B cell (primary cell): ENCODE results near the gene THBS3. TPM values are rescaled to one million over a fixed set of nuclear protein-coding genes. Genes with fewer than 3 reads are reported as not detected.

Experiments
- ATAC-seq: fragments of 200-7000 bp; cut with Tn5 transposase; one replicate; pipeline ENCODE4 v1.10.0; 2021; ENCODE audit warnings: low read depth, mild to moderate bottlenecking, moderate number of reproducible peaks, moderate library complexity
- CTCF ChIA-PET: fragments of 350-600 bp; sonication (Branson Sonifier 250); formaldehyde crosslinking; loops from one replicate; lab custom pipeline; 2021; ENCODE audit warnings: antibody characterized with exemption, inconsistent platforms; lab: Charles Lee
- POLR2A ChIA-PET: fragments of 350-600 bp; sonication (Branson Sonifier 250); formaldehyde crosslinking; loops from one replicate; lab custom pipeline; 2021; ENCODE audit warnings: antibody characterized with exemption; lab: Charles Lee
- DNase-seq: peaks from one replicate; pipeline ENCODE4 v3.0.0; 2013
- H2AFZ ChIP-seq: 2 replicates; pipeline ENCODE4 v1.6.1; 2012; ENCODE audit warnings: mild to moderate bottlenecking, low read depth, low read length; ENCODE audit not compliant: insufficient read depth, poor library complexity, severe bottlenecking
- H3K27ac ChIP-seq, 2 donors: 1 replicate in 1 of 2; 2 replicates in 1 of 2; pipeline ENCODE4 v1.5.1; 2012 to 2013; ENCODE audit warnings: low read length in 2 of 2, mild to moderate bottlenecking in 2 of 2, moderate library complexity in 1 of 2
- H3K27me3 ChIP-seq, 4 experiments: fragments of 200-600 bp in 1 of 4; sonication (generic) in 1 of 4; replicated peaks in 1 of 4; 1 replicate in 2 of 4; 2 replicates in 2 of 4; pipeline versions ENCODE4 v1.6.1 to v1.7.0; 2013 to 2016; ENCODE audit warnings: low read length in 3 of 4, mild to moderate bottlenecking in 2 of 4, mixed read lengths in 1 of 4, moderate library complexity in 1 of 4; ENCODE audit not compliant: insufficient read depth in 4 of 4, control insufficient read depth in 3 of 4; ENCODE audit errors: control extremely low read depth in 1 of 4
- H3K36me3 ChIP-seq, 2 experiments: replicated peaks in 1 of 2; 1 replicate in 1 of 2; 2 replicates in 1 of 2; pipeline versions ENCODE4 v1.6.1 to v1.7.1; 2013; ENCODE audit warnings: low read length in 1 of 2; ENCODE audit not compliant: insufficient read depth in 2 of 2, control insufficient read depth in 1 of 2; ENCODE audit errors: control extremely low read depth in 1 of 2, extremely low read depth in 1 of 2
- H3K4me1 ChIP-seq, 2 donors: fragments of 200-600 bp in 1 of 2; sonication (generic) in 1 of 2; 1 replicate in 1 of 2; 2 replicates in 1 of 2; pipeline versions ENCODE4 v1.5.1 to v1.6.1; 2013 to 2017; ENCODE audit warnings: low read length in 2 of 2; ENCODE audit not compliant: control insufficient read depth in 2 of 2, insufficient read depth in 2 of 2
- H3K4me2 ChIP-seq: replicated peaks from 2 replicates; pipeline ENCODE3; 2012; ENCODE audit warnings: mild to moderate bottlenecking, low read depth, low read length; ENCODE audit not compliant: poor library complexity, severe bottlenecking
- H3K4me3 ChIP-seq, 5 experiments: fragments of 200-600 bp in 1 of 5; sonication (generic) in 1 of 5; 1 replicate in 3 of 5; 2 replicates in 2 of 5; pipeline versions ENCODE4 v1.5.1 to v1.7.0; 2011 to 2016; ENCODE audit warnings: low read length in 4 of 5, mild to moderate bottlenecking in 4 of 5, low read depth in 2 of 5, control low read depth in 1 of 5, moderate library complexity in 1 of 5; ENCODE audit not compliant: insufficient read depth in 1 of 5; ENCODE audit errors: control extremely low read depth in 1 of 5, extremely low read depth in 1 of 5
- H3K79me2 ChIP-seq: fragments of 200-600 bp; sonication (generic); one replicate; pipeline ENCODE4 v1.6.0; 2016; ENCODE audit warnings: low read length; ENCODE audit not compliant: control insufficient read depth, insufficient read depth
- H3K9ac ChIP-seq: fragments of 200-600 bp; sonication (generic); 2 replicates; pipeline ENCODE4 v1.6.1; 2017; ENCODE audit warnings: mild to moderate bottlenecking, low read length, moderate library complexity
- H3K9me3 ChIP-seq, 3 donors: one replicate each; pipeline versions ENCODE4 v1.6.1 to v1.7.1; 2013; ENCODE audit warnings: low read length in 2 of 3; ENCODE audit not compliant: control insufficient read depth in 2 of 3, insufficient read depth in 1 of 3; ENCODE audit errors: control extremely low read depth in 1 of 3
- H4K20me1 ChIP-seq: 2 replicates; pipeline ENCODE4 v1.6.0; 2012; ENCODE audit warnings: mild to moderate bottlenecking, low read length; ENCODE audit not compliant: insufficient read depth, control insufficient read depth, poor library complexity, severe bottlenecking
- H3K27ac Mint-ChIP-seq: one replicate; pipeline ENCODE4 v1.8.0; 2021; ENCODE audit warnings: mixed read lengths
- H3K27me3 Mint-ChIP-seq: one replicate; pipeline ENCODE4 v1.8.0; 2021; ENCODE audit warnings: mixed read lengths
- H3K4me1 Mint-ChIP-seq: one replicate; pipeline ENCODE4 v1.8.0; 2021; ENCODE audit warnings: mixed read lengths
- H3K4me3 Mint-ChIP-seq: one replicate; pipeline ENCODE4 v1.8.0; 2021; ENCODE audit warnings: mixed read lengths
- H3K9me3 Mint-ChIP-seq: one replicate; pipeline ENCODE4 v1.8.0; 2022; ENCODE audit warnings: mixed read lengths; ENCODE audit not compliant: insufficient read depth
- CTCF ChIP-seq: fragments of 200-600 bp; IDR thresholded peaks from one replicate; pipeline ENCODE4 v1.8.0; 2022; ENCODE audit warnings: antibody characterized with exemption, mild to moderate bottlenecking
- EZH2 ChIP-seq: IDR thresholded peaks from 2 replicates; pipeline ENCODE4 v1.6.1; 2012; ENCODE audit warnings: borderline replicate concordance, low read depth, mild to moderate bottlenecking, moderate library complexity, low read length; ENCODE audit not compliant: insufficient read depth, poor library complexity, severe bottlenecking
- WGBS: methylation state at CpG from one replicate; pipeline ENCODE4 v1.1.5; 2013; ENCODE audit warnings: missing lambda C conversion rate; ENCODE audit not compliant: insufficient coverage; 5-methylcytosine and 5-hydroxymethylcytosine counted together
- intact Hi-C: fragments of 100-400 bp; cut with micrococcal nuclease; formaldehyde crosslinking; loops from one replicate; pipeline ENCODE4 v1.10.0; 2022
- polyA plus RNA-seq: library from polyadenylated mRNA; depleted of rRNA; stranded (reverse); fragments of >200 nt; gene quantifications from 2 replicates; pipeline ENCODE4 v1.2.3, GENCODE V29; 2012
- total RNA-seq, 2 donors: library from RNA; stranded (reverse); fragments of 120-200 nt in 1 of 2; gene quantifications; 1 replicate in 1 of 2; 2 replicates in 1 of 2; pipeline versions ENCODE4 v1.2.3 to v1.2.4, GENCODE V29; 2013 to 2022

THBS3 gene
- total and polyA plus RNA-seq, 2 donors (not counting 1 experiment from before 2014, with no cell fraction given) = 28.0 to 28.6 TPM

DNA sequence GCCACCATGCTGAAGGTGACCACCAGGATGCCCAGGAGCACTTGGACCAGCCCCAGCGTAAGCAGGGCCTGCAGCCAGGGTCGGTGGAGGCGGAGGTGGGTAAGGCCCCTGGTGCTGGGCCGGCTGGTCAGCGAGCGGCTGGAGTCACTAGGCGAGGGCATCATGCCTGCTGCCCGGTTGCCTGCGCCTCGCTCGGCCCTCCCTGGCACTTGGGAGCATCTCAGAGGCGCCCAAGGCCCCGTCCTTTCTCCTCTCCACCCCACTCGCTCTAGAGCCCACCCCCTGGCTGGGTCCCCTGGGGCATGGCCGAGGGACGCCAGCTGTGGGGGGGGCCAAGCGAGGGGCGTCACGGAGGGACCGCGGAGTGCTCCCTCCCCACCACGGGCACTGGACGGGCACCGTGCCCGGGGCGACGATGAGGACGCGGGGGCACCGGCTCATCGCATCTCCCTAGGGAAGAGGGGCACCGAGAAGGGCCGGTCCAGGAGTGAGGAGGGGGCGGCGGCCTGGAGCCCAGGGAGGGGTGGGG is 47.1 kb upstream of the THBS3 start:
- H3K4me2 ChIP-seq = peak overlapping the region; percentile 97
- no peaks in the 10 kb centered on the region for H4K20me1 ChIP-seq
- H2AFZ ChIP-seq = peak overlapping the region; percentile 93
- peak overlapping the region in 1 of 2 donors; percentile 1 for H3K27ac ChIP-seq
- TF ChIP-seq EZH2 (no peak), CTCF (no peak)
- peaks cover 0 to 3% (median 0%) of the 10 kb centered on the region in 3 donors for H3K9me3 ChIP-seq
- peak overlapping the region in 4 of 5 experiments; percentile 71 to 87 (median 80) for H3K4me3 ChIP-seq
- intact Hi-C loops = no loop called here
- DNase-seq (no peak), ATAC-seq (no peak)
- ChIA-PET POLR2A (interaction anchor here (1.0 to 1.5 kb wide), 2 partner anchors 10 to 18 kb away, joined by 3 to 12 read pairs; partner anchors contain the start of gene CLK2), CTCF (interaction anchor here (0.8 to 1.2 kb wide), 2 partner anchors 52 to 69 kb away, joined by 3 to 5 read pairs; no protein-coding TSS in a partner anchor)
- H3K27ac Mint-ChIP-seq = peak overlapping the region; percentile 67
- no peaks in the 10 kb centered on the region for H3K27me3 ChIP-seq
- H3K4me1 ChIP-seq = peaks cover 20 to 31% of the 10 kb centered on the region in 2 donors
- H3K4me3 Mint-ChIP-seq = peak overlapping the region; percentile 90
- no peaks in the 10 kb centered on the region for H3K9me3 Mint-ChIP-seq
- H3K4me1 Mint-ChIP-seq = peaks cover 44% of the 10 kb centered on the region
- H3K27me3 Mint-ChIP-seq = no peaks in the 10 kb centered on the region
- no peaks in the 10 kb centered on the region for H3K79me2 ChIP-seq
- 18% methylated on average over 29 of the region's 35 CpGs for WGBS
- H3K36me3 ChIP-seq = peaks cover 0 to 23% of the 10 kb centered on the region in 2 experiments
- H3K9ac ChIP-seq = peak overlapping the region; percentile 80

DNA sequence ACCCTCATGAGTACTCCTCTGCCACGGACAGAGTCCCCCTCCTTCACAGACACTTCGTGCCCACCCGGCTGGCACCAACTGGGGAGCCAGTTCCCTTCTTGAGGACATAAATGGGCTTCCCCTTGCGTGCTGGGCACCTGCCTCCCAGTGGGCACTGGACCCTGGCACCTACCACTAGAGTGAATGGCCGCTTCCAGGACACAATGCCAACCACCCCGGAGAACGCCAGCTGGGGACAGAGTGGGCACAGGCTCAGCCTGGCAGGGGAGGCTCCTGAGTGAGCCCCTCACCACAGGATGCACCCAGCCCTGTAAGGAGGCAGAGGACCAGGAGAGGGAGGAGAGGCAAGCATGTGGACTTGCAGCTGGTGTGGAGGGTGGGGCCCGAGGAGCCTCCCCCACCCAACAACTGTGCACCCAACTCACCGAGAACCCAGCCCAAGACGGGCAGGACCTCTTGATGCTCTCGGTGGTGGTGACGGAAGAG is 46.6 kb upstream of the THBS3 start:
- Histone ChIP-seq H3K9me3 (peaks cover 0 to 3% (median 0%) of the 10 kb centered on the region in 3 donors), H3K4me2 (peak overlapping the region; percentile 97), H3K4me1 (peaks cover 20 to 31% of the 10 kb centered on the region in 2 donors), H3K4me3 (peak overlapping the region in 1 of 5 experiments; percentile 79), H3K27ac (no peak overlapping the region), H3K36me3 (peaks cover 0 to 18% of the 10 kb centered on the region in 2 experiments), H3K27me3 (no peaks in the 10 kb centered on the region), H3K79me2 (no peaks in the 10 kb centered on the region), H4K20me1 (no peaks in the 10 kb centered on the region), H2AFZ (peak overlapping the region; percentile 93), H3K9ac (peak overlapping the region; percentile 80)
- H3K27me3 Mint-ChIP-seq = no peaks in the 10 kb centered on the region
- TF ChIP-seq EZH2 (no peak), CTCF (no peak)
- H3K27ac Mint-ChIP-seq = peak overlapping the region; percentile 67
- ATAC-seq (no peak), DNase-seq (no peak)
- H3K9me3 Mint-ChIP-seq = no peaks in the 10 kb centered on the region
- H3K4me1 Mint-ChIP-seq = peaks cover 44% of the 10 kb centered on the region
- intact Hi-C loops = no loop called here
- H3K4me3 Mint-ChIP-seq = peak overlapping the region; percentile 90
- POLR2A ChIA-PET = interaction anchor here (1.0 to 1.5 kb wide), 2 partner anchors 10 to 19 kb away, joined by 3 to 12 read pairs; partner anchors contain the start of gene CLK2
- 71% methylated on average over 12 of the region's 12 CpGs for WGBS
- CTCF ChIA-PET = interaction anchor here (1.2 kb wide), 1 partner anchor 69 kb away, joined by 5 read pairs; no protein-coding TSS in a partner anchor
